Ovary (tissue), 9 donors: ENCODE results near the gene WNT7B. TPM values are rescaled to one million over a fixed set of nuclear protein-coding genes. Genes with fewer than 3 reads are reported as not detected.

Experiments
- DNase-seq, 5 donors: peaks; one replicate each; pipeline ENCODE4 v3.0.0-alpha.2; 2019 to 2020
- H3K27ac ChIP-seq, 2 donors: fragments of 200-600 bp; one replicate each; pipeline versions ENCODE4 v1.5.1 to v1.8.0; 2019 to 2022
- H3K27me3 ChIP-seq: fragments of 200-600 bp; one replicate; pipeline ENCODE4 v1.8.0; 2022
- H3K36me3 ChIP-seq: fragments of 200-600 bp; sonication (generic); one replicate; pipeline ENCODE4 v1.5.1; 2019
- H3K4me1 ChIP-seq: one replicate; pipeline ENCODE4 v1.8.1; 2013; ENCODE audit warnings: mild to moderate bottlenecking, moderate library complexity; ENCODE audit not compliant: insufficient read depth
- H3K4me3 ChIP-seq: fragments of 200-600 bp; sonication (generic); one replicate; pipeline ENCODE4 v1.5.1; 2017
- H3K9me3 ChIP-seq, 2 donors: fragments of 200-600 bp in 1 of 2; sonication (generic) in 1 of 2; one replicate each; pipeline versions ENCODE4 v1.5.1 to v1.8.1; 2013 to 2019; ENCODE audit warnings: mild to moderate bottlenecking in 1 of 2, moderate library complexity in 1 of 2
- EP300 ChIP-seq: sonication (generic); formaldehyde crosslinking; IDR thresholded peaks from one replicate; pipeline ENCODE4 v1.6.1; 2017; ENCODE audit warnings: antibody characterized with exemption
- POLR2A ChIP-seq: fragments of 450-650 bp; IDR thresholded peaks from one replicate; pipeline ENCODE4 v1.6.1; 2017; ENCODE audit warnings: antibody characterized with exemption, mild to moderate bottlenecking, moderate library complexity
- WGBS, 3 donors: extraction: QIAGEN DNeasy Blood & Tissue Kit in 1 of 3; methylation state at CpG; one replicate each; pipeline versions ENCODE4 v1.1.5 to v1.1.7; 2013 to 2017; 5-methylcytosine and 5-hydroxymethylcytosine counted together
- intact Hi-C, 4 donors: fragments of 100-400 bp; cut with DNase I; formaldehyde crosslinking; loops; one replicate each; pipeline versions ENCODE4 v1.11.0 to v1.15.1; 2022 to 2023
- polyA plus RNA-seq, 2 donors: library from polyadenylated mRNA; stranded (reverse); fragments of 200-250 nt in 1 of 2; fragments of 350-450 nt in 1 of 2; fragmentation: Illumina TruSeq in 1 of 2; extraction: RNeasy Lipid Tissue Mini Kit (QIAGEN cat#74804) in 1 of 2; gene quantifications; one replicate each; pipeline ENCODE4 v1.2.3, GENCODE V29; 2013 to 2014
- total RNA-seq, 7 donors: library from RNA; depleted of rRNA in 2 of 7; stranded (reverse); fragments of >200 nt in 2 of 7; fragmentation: NEBNext Ultra II Directional in 3 of 7; extraction: Animal tissue kit (Norgen Biotek cat#: 25700) in 3 of 7; gene quantifications; one replicate each; pipeline versions ENCODE4 v1.1.0 to v1.2.4, GENCODE V29; 2016 to 2023
- TF ChIP-seq, protein P1 (sequence below), 3 donors: fragments of 450-650 bp in 2 of 3; fragments of 200-600 bp in 1 of 3; IDR thresholded peaks; one replicate each; pipeline versions ENCODE4 v1.5.1 to v1.8.0; 2016 to 2022; ENCODE audit warnings: antibody characterized with exemption in 3 of 3, mild to moderate bottlenecking in 1 of 3
- donor health status: DM: no; HTN: no; CAD: no; lungs with moderate emphysema.
- donor health status: DM: no; HTN: no; CAD: no.
- donor health status: Bipolar disorder and iron deficiency.
- donor health status: DM: yes; HTN: yes; CAD: no.
- donor health status: DM: no; HTN: no; CAD: no.
- donor health status: DM: yes; HTN: yes; CAD: no.

WNT7B gene
- total and polyA plus RNA-seq, 9 donors: 0.22 to 2.5 (median 0.59) TPM; not detected in 5

DNA sequence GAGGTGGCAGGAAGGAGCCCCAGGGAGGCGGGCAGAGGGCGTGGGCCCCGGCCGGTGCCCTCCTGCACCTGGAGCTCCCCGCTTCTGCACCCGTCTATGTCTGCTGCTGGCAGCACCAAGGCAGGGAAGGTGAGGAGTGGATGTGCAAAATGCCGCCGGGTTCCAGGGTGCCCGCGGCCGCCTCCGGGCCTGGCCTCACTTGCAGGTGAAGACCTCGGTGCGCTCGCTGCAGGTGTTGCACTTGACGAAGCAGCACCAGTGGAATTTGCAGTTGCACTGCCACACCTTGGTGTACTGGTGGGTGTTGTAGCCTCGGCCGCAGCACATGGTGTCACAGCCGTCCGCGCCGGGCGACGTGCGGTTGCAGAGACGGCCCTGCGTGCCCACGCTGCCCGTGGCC, 54.3 kb downstream of the WNT7B start:
- Histone ChIP-seq H3K4me1 (no peaks in the 10 kb centered on the region), H3K4me3 (no peak overlapping the region), H3K27me3 (no peaks in the 10 kb centered on the region), H3K27ac (no peak overlapping the region), H3K9me3 (no peaks in the 10 kb centered on the region), H3K36me3 (no peaks in the 10 kb centered on the region)
- TF ChIP-seq EP300 (no peak), POLR2A (no peak)
- TF ChIP-seq, protein P1, sequence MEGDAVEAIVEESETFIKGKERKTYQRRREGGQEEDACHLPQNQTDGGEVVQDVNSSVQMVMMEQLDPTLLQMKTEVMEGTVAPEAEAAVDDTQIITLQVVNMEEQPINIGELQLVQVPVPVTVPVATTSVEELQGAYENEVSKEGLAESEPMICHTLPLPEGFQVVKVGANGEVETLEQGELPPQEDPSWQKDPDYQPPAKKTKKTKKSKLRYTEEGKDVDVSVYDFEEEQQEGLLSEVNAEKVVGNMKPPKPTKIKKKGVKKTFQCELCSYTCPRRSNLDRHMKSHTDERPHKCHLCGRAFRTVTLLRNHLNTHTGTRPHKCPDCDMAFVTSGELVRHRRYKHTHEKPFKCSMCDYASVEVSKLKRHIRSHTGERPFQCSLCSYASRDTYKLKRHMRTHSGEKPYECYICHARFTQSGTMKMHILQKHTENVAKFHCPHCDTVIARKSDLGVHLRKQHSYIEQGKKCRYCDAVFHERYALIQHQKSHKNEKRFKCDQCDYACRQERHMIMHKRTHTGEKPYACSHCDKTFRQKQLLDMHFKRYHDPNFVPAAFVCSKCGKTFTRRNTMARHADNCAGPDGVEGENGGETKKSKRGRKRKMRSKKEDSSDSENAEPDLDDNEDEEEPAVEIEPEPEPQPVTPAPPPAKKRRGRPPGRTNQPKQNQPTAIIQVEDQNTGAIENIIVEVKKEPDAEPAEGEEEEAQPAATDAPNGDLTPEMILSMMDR (IDR thresholded peaks at IDR 0.05): no peak
- DNase-seq: no peak
- WGBS, 3 donors: 90 to 94% (median 93%) methylated on average over 25 to 29 of the region's 29 CpGs
- intact Hi-C loops: no loop called here

GRCh38 chr22:45922256-45922655, 54.7 kb downstream of the WNT7B start:
- Histone ChIP-seq H3K4me3 (no peak overlapping the region), H3K36me3 (no peaks in the 10 kb centered on the region), H3K27ac (no peak overlapping the region), H3K27me3 (no peaks in the 10 kb centered on the region), H3K9me3 (no peaks in the 10 kb centered on the region), H3K4me1 (no peaks in the 10 kb centered on the region)
- WGBS, 3 donors: 75 to 77% (median 76%) methylated on average over 15 of the region's 15 CpGs
- no peak for DNase-seq
- intact Hi-C loops: no loop called here
- TF ChIP-seq, protein P1 (IDR thresholded peaks at IDR 0.05): no peak
- TF ChIP-seq POLR2A: no peak

GRCh38 chr22:45919504-45920286, 57.3 kb downstream of the WNT7B start:
- Histone ChIP-seq H3K27ac (no peak overlapping the region), H3K9me3 (no peaks in the 10 kb centered on the region), H3K36me3 (no peaks in the 10 kb centered on the region), H3K27me3 (no peaks in the 10 kb centered on the region), H3K4me1 (no peaks in the 10 kb centered on the region), H3K4me3 (no peak overlapping the region)
- intact Hi-C loops: no loop called here
- TF ChIP-seq POLR2A (no peak), EP300 (no peak)
- TF ChIP-seq, protein P1 (IDR thresholded peaks at IDR 0.05): no peak
- DNase-seq: no peak
- WGBS, 3 donors: 81 to 85% (median 83%) methylated on average over 15 of the region's 15 CpGs

- Histone ChIP-seq H3K27ac (no peak overlapping the region), H3K9me3 (no peaks in the 10 kb centered on the region), H3K4me3 (no peak overlapping the region), H3K27me3 (no peaks in the 10 kb centered on the region), H3K36me3 (no peaks in the 10 kb centered on the region), H3K4me1 (no peaks in the 10 kb centered on the region)
- intact Hi-C loops: no loop called here
- WGBS, 3 donors: 55 to 58% (median 56%) methylated on average over 34 to 35 of the region's 35 CpGs
- DNase-seq: no peak
- TF ChIP-seq, protein P1 (IDR thresholded peaks at IDR 0.05): no peak
- TF ChIP-seq EP300 (no peak), POLR2A (no peak)
Measured at GRCh38 chr22:45918459-45919370, 58.2 kb downstream of the WNT7B start.
